Hepatocyte (in vitro differentiated cells): ENCODE measurements around the gene KRTAP6-3.

Experiments used
- EZH2 ChIP-seq: fragments of 200-600 bp; sonication (generic); IDR thresholded peaks from 2 replicates; pipeline ENCODE4 v1.6.1; 2016; ENCODE audit warnings: antibody characterized with exemption, mild to moderate bottlenecking, borderline replicate concordance
- EZH2phosphoT487 ChIP-seq: fragments of 200-600 bp; sonication (generic); IDR thresholded peaks from one replicate; pipeline ENCODE4 v1.6.1; 2018; ENCODE audit warnings: antibody characterized with exemption, mild to moderate bottlenecking, low read depth, moderate library complexity; ENCODE audit not compliant: unreplicated experiment, severe bottlenecking
- TF ChIP-seq, protein P1 (sequence below): fragments of 200-600 bp; sonication (generic); IDR thresholded peaks from 2 replicates; pipeline ENCODE4 v1.5.1; 2016; ENCODE audit warnings: antibody characterized with exemption, mild to moderate bottlenecking; ENCODE audit not compliant: poor library complexity

DNA sequence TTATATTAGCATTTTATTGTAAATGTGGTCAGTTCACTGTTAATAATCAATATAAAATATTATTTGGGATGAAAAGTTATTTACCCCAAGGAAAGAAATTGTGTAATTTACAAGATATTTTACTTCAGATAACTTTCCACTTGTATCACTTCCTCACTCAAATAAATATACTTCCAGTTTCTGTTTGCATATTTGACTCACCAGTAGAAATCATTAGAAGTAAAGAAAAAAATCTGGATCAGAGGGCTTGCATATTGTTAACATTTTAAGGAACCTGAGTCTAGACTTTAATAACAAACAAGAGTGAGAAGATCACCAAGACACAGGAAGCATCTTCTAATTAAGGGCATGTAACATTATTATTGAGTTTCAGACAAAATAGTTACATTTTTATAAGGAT lies 27.8 kb downstream of the KRTAP6-3 start:
- TF ChIP-seq, protein P1, sequence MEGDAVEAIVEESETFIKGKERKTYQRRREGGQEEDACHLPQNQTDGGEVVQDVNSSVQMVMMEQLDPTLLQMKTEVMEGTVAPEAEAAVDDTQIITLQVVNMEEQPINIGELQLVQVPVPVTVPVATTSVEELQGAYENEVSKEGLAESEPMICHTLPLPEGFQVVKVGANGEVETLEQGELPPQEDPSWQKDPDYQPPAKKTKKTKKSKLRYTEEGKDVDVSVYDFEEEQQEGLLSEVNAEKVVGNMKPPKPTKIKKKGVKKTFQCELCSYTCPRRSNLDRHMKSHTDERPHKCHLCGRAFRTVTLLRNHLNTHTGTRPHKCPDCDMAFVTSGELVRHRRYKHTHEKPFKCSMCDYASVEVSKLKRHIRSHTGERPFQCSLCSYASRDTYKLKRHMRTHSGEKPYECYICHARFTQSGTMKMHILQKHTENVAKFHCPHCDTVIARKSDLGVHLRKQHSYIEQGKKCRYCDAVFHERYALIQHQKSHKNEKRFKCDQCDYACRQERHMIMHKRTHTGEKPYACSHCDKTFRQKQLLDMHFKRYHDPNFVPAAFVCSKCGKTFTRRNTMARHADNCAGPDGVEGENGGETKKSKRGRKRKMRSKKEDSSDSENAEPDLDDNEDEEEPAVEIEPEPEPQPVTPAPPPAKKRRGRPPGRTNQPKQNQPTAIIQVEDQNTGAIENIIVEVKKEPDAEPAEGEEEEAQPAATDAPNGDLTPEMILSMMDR: no peak
- no peak for TF ChIP-seq EZH2
- no peak for TF ChIP-seq EZH2phosphoT487
